Mesendoderm (in vitro differentiated cells): ENCODE data around the gene ZBTB17.
A peak's percentile ranks its signal among the peaks of the same experiment; 100 is the strongest.

Experiments
- DNase-seq: peaks from one replicate; pipeline ENCODE4 v3.0.0; 2013
- H2AK5ac ChIP-seq: 2 replicates; pipeline ENCODE4 v1.6.1; 2013; ENCODE audit warnings: low read length, inconsistent platforms
- H2BK120ac ChIP-seq: 2 replicates; pipeline ENCODE4 v1.6.1; 2013; ENCODE audit warnings: low read depth, mild to moderate bottlenecking, low read length, moderate library complexity, mixed read lengths
- H2BK15ac ChIP-seq: replicated peaks from 2 replicates; pipeline ENCODE4 v1.6.1; 2013; ENCODE audit warnings: low read depth, mild to moderate bottlenecking, moderate library complexity
- H2BK5ac ChIP-seq: 2 replicates; pipeline ENCODE4 v1.6.1; 2013; ENCODE audit warnings: low read length, inconsistent platforms
- H3K18ac ChIP-seq: 2 replicates; pipeline ENCODE4 v1.6.1; 2013; ENCODE audit warnings: mild to moderate bottlenecking, low read length, mixed read lengths
- H3K23ac ChIP-seq: one replicate; pipeline ENCODE4 v1.6.1; 2013; ENCODE audit warnings: low read length
- H3K27ac ChIP-seq: 2 replicates; pipeline ENCODE4 v1.5.1; 2013; ENCODE audit warnings: low read depth, mild to moderate bottlenecking, inconsistent platforms, low read length, moderate library complexity
- H3K27me3 ChIP-seq: 2 replicates; pipeline ENCODE4 v1.6.1; 2013; ENCODE audit warnings: low read length, control low read depth, mild to moderate bottlenecking, inconsistent platforms; ENCODE audit not compliant: insufficient read depth, poor library complexity
- H3K36me3 ChIP-seq: 2 replicates; pipeline ENCODE4 v1.6.1; 2013; ENCODE audit warnings: low read length, inconsistent platforms; ENCODE audit not compliant: control insufficient read depth, insufficient read depth
- H3K4ac ChIP-seq: one replicate; pipeline ENCODE4 v1.6.1; 2013; ENCODE audit warnings: low read depth, mild to moderate bottlenecking, low read length, moderate library complexity
- H3K4me1 ChIP-seq: 2 replicates; pipeline ENCODE4 v1.6.1; 2013; ENCODE audit warnings: low read depth, low read length, inconsistent platforms; ENCODE audit not compliant: control insufficient read depth
- H3K4me2 ChIP-seq: 2 replicates; pipeline ENCODE4 v1.6.1; 2013; ENCODE audit warnings: low read length
- H3K4me3 ChIP-seq: 2 replicates; pipeline ENCODE4 v1.5.1; 2013; ENCODE audit warnings: mild to moderate bottlenecking, low read length
- H3K56ac ChIP-seq: one replicate; pipeline ENCODE4 v1.6.1; 2013; ENCODE audit warnings: low read length
- H3K79me1 ChIP-seq: 2 replicates; pipeline ENCODE4 v1.6.1; 2013; ENCODE audit warnings: low read length, inconsistent platforms
- H3K79me2 ChIP-seq: 2 replicates; pipeline ENCODE4 v1.6.1; 2013; ENCODE audit warnings: mild to moderate bottlenecking, low read length; ENCODE audit not compliant: control insufficient read depth, insufficient read depth
- H3K9ac ChIP-seq: 2 replicates; pipeline ENCODE4 v1.6.1; 2013; ENCODE audit warnings: low read length, inconsistent platforms
- H4K5ac ChIP-seq: one replicate; pipeline ENCODE4 v1.6.1; 2013; ENCODE audit warnings: low read length
- H4K8ac ChIP-seq: one replicate; pipeline ENCODE4 v1.6.1; 2013; ENCODE audit warnings: low read depth, mild to moderate bottlenecking, control low read depth, low read length, moderate library complexity
- WGBS: extraction: QIAGEN DNeasy Blood & Tissue Kit; methylation state at CpG from one replicate; pipeline ENCODE4 v1.1.7; 2013; ENCODE audit warnings: low lambda C conversion rate, missing lambda C conversion rate; ENCODE audit not compliant: insufficient coverage; ENCODE audit errors: extremely low coverage; 5-methylcytosine and 5-hydroxymethylcytosine counted together

The ZBTB17 gene

DNA sequence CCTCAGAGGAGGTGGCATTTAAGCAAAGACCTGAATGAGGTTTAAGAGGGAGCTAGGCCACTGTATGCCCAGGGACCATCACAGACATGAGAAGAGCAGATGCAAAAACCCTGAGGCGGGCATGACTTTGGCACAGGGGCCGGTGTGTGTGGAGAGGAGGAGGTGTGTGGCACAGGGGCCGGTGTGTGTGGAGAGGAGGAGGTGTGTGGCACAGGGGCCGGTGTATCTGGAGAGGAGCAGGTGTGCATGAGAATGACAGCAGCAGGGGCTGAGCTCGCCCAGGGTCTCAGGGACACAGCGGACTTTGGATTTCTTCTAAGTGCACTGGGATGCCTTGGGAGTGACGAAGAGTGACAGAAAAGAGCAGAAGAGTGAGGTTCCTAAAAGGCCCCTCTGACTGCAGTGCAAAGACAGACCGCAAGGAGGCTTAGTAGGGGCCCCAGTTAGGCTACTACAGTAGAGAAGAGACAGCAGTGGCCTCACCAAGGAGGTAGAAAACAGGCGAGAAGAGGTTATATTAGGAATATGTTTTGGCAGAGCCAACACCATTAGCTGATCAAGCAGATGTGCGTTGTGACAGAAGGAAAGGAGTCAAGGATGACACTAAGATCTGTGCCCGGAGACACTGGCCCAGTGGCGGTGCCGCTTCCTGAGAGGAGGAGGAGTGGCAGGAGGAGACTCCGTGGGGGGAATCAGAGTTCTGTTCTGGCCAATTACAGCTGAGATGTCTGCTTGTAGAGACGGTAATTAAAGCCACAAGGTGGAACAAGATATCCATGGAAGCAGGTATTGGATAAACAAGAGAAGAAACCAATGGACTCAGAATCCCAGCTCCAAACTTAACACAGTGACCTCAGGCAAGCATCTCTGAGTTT, 18.4 kb downstream of the ZBTB17 start:
- H3K79me1 ChIP-seq = peaks cover 12% of the 10 kb centered on the region
- H3K9ac ChIP-seq = peak overlapping the region; percentile 24
- no peak overlapping the region for H3K4me2 ChIP-seq
- H3K4me3 ChIP-seq = no peak overlapping the region
- no CpG with 5 or more reads among the region's 15 CpGs for WGBS
- no peak overlapping the region for H3K23ac ChIP-seq
- no peak overlapping the region for H2AK5ac ChIP-seq
- no peak overlapping the region for H3K27ac ChIP-seq
- no peak overlapping the region for H3K4ac ChIP-seq
- H3K18ac ChIP-seq = no peak overlapping the region
- H4K5ac ChIP-seq = no peak overlapping the region
- no peak overlapping the region for H4K8ac ChIP-seq
- H2BK15ac ChIP-seq = no peak overlapping the region
- no peak overlapping the region for H2BK5ac ChIP-seq
- H3K56ac ChIP-seq = no peak overlapping the region
- H3K36me3 ChIP-seq = no peaks in the 10 kb centered on the region
- peaks cover 7% of the 10 kb centered on the region for H3K4me1 ChIP-seq
- H3K27me3 ChIP-seq = no peaks in the 10 kb centered on the region
- no peaks in the 10 kb centered on the region for H3K79me2 ChIP-seq
- DNase-seq = peak; percentile 72
- no peak overlapping the region for H2BK120ac ChIP-seq

DNA sequence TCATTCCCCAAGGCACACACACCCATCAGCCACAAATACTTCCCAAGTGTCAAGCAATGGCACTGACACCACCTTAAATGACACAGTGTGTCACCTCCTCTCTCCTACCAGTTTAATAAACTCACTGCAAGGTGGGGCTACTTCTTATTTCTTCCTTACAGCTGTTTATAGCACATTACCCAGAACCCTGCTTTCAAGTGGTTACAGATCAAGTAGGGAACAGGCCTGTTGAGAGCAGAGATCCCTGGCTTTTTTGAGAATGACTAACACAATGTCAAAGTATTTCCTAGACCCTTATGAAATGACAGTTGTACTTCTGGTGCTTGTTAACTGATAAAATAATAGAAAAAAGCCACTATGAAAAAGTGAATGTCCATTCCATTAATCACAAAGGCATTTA, 19.8 kb downstream of the ZBTB17 start:
- no peak overlapping the region for H4K8ac ChIP-seq
- H3K4me3 ChIP-seq = no peak overlapping the region
- H3K27ac ChIP-seq = no peak overlapping the region
- no peaks in the 10 kb centered on the region for H3K36me3 ChIP-seq
- no peak overlapping the region for H2BK120ac ChIP-seq
- no peak overlapping the region for H4K5ac ChIP-seq
- H3K23ac ChIP-seq = no peak overlapping the region
- no peak for DNase-seq
- no peak overlapping the region for H3K56ac ChIP-seq
- H3K4me2 ChIP-seq = no peak overlapping the region
- H3K27me3 ChIP-seq = no peaks in the 10 kb centered on the region
- no peak overlapping the region for H2BK15ac ChIP-seq
- H3K79me2 ChIP-seq = no peaks in the 10 kb centered on the region
- no peak overlapping the region for H3K4ac ChIP-seq
- no peak overlapping the region for H2AK5ac ChIP-seq
- H3K4me1 ChIP-seq = peaks cover 12% of the 10 kb centered on the region
- H3K18ac ChIP-seq = no peak overlapping the region
- H3K79me1 ChIP-seq = peaks cover 13% of the 10 kb centered on the region
- H3K9ac ChIP-seq = no peak overlapping the region
- H2BK5ac ChIP-seq = no peak overlapping the region

DNA sequence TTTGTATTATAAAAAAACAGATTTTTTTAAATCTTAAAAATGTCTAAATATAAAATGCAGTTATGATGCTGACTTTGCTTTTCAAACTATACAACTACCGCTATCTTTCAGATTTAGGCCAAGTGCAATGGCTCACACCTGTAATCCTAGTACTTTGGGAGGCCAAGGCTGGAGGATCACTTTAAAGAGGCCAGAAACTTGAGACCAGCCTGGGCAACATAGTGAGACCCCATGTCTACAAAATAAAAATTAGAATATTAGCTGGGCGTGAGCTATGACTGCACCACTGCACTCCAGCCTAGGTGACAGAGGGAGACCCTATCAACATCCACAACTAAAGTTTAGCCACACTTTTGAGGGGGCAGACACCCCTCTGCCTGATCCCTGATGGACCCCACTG, 20.3 kb downstream of the ZBTB17 start:
- WGBS = no CpG with 5 or more reads among the region's 2 CpGs
- Histone ChIP-seq H3K4me1 (peaks cover 14% of the 10 kb centered on the region), H3K4me3 (no peak overlapping the region), H4K5ac (no peak overlapping the region), H2BK120ac (no peak overlapping the region), H3K27ac (no peak overlapping the region), H3K4me2 (no peak overlapping the region), H3K4ac (no peak overlapping the region), H3K56ac (no peak overlapping the region), H3K9ac (no peak overlapping the region), H3K36me3 (no peaks in the 10 kb centered on the region), H3K79me1 (peaks cover 13% of the 10 kb centered on the region), H3K27me3 (no peaks in the 10 kb centered on the region), H4K8ac (no peak overlapping the region), H3K23ac (no peak overlapping the region), H2BK5ac (no peak overlapping the region), H3K18ac (no peak overlapping the region), H2BK15ac (no peak overlapping the region), H3K79me2 (no peaks in the 10 kb centered on the region), H2AK5ac (no peak overlapping the region)
- no peak for DNase-seq

DNA sequence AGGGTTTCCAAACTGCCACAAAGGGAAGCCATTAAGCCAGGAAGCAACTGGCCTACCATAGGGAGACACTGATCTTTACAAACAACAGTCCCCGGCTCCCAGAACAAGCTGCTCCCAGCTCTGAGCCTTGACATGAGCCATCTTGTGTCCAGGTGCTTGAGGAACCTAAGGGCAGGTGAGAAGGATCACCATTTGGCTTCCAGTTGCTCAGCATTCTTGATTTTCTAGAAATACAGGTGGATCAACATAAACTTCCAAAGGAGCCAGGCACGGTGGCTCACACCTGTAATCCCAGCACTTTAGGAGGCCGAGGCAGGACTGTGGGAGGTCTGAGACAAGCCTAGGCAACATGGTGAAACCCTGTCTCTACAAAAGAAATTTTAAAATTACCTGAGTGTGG, 21.6 kb downstream of the ZBTB17 start:
- Histone ChIP-seq H3K27ac (no peak overlapping the region), H3K9ac (no peak overlapping the region), H3K56ac (no peak overlapping the region), H2BK15ac (no peak overlapping the region), H3K36me3 (no peaks in the 10 kb centered on the region), H3K79me2 (peaks cover 2% of the 10 kb centered on the region), H3K79me1 (peaks cover 16% of the 10 kb centered on the region), H3K18ac (no peak overlapping the region), H3K4me1 (peaks cover 23% of the 10 kb centered on the region), H2BK5ac (no peak overlapping the region), H4K5ac (no peak overlapping the region), H2BK120ac (no peak overlapping the region), H3K4me3 (no peak overlapping the region), H3K23ac (no peak overlapping the region), H2AK5ac (no peak overlapping the region), H4K8ac (no peak overlapping the region), H3K4me2 (no peak overlapping the region), H3K4ac (no peak overlapping the region), H3K27me3 (no peaks in the 10 kb centered on the region)
- WGBS = no CpG with 5 or more reads among the region's 3 CpGs
- no peak for DNase-seq

DNA sequence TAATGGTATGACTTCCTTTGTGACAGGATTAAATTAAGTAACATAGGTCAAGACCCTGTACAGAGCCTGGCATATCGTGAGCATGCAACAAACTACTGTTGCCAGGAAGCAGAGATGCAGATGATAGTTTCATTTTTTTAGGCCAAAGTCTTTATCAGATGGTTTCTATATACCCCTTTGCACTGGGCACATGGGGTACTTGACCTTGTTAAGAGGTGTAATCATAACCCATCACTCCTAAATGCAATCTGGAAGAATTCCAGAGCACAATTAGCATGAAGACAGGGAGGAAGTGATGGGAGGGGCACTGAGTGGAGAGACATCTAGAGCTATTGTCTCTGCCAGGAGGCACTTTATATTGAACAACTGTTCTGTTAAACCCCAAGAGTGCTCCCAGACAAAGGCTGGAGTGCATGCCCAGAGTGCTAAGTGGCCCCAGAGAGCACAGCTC, 22.1 kb downstream of the ZBTB17 start:
- H2BK5ac ChIP-seq = no peak overlapping the region
- no peak overlapping the region for H3K18ac ChIP-seq
- no peak overlapping the region for H4K8ac ChIP-seq
- H3K36me3 ChIP-seq = no peaks in the 10 kb centered on the region
- H3K4me2 ChIP-seq = no peak overlapping the region
- H3K4me1 ChIP-seq = peaks cover 27% of the 10 kb centered on the region
- H3K4me3 ChIP-seq = no peak overlapping the region
- H3K27me3 ChIP-seq = no peaks in the 10 kb centered on the region
- H2BK15ac ChIP-seq = no peak overlapping the region
- peak overlapping the region; percentile 25 for H3K56ac ChIP-seq
- peaks cover 19% of the 10 kb centered on the region for H3K79me1 ChIP-seq
- H3K27ac ChIP-seq = no peak overlapping the region
- no peak for DNase-seq
- H4K5ac ChIP-seq = no peak overlapping the region
- no peak overlapping the region for H3K4ac ChIP-seq
- H3K23ac ChIP-seq = no peak overlapping the region
- no peak overlapping the region for H2BK120ac ChIP-seq
- no peak overlapping the region for H3K9ac ChIP-seq
- no CpG with 5 or more reads among the region's 1 CpG for WGBS
- peaks cover 2% of the 10 kb centered on the region for H3K79me2 ChIP-seq
- H2AK5ac ChIP-seq = no peak overlapping the region
